Measurements from ENCODE around the gene SEPTIN6. TPM values are rescaled to one million over a fixed set of nuclear protein-coding genes. Genes with fewer than 3 reads are reported as not detected.

Gene SEPTIN6
- 10 to 100 TPM in 3 of 4 donors, 1 to 10 TPM in 1; 6.1 to 15.0 (median 14.6) TPM for total RNA-seq

GRCh38 chrX:119693040-119693995 is at the start of gene SEPTIN6:
Gene SEPTIN6, minus strand, starts transcription at chrX:119693168. Its CDS starts 63 bp downstream, at chrX:119693105.
- peak in 1 of 2 donors; percentile 43 for TF ChIP-seq POLR2A (IDR thresholded peaks at IDR 0.05)
- no peak for TF ChIP-seq CTCF (IDR thresholded peaks at IDR 0.05)
- peak within 1 kb of the TSS; percentile 15 to 45 (median 17) for H3K4me3 ChIP-seq (replicated peaks in 1 of 3)
- H3K27ac ChIP-seq = peak within 1 kb of the TSS in 1 of 3 donors; percentile 38
- 0 to 15% methylated on average over 1 to 4 of the region's 59 CpGs for WGBS, 2 donors
- H3K36me3 ChIP-seq = no peaks in the 10 kb centered on the region
- H3K9me3 ChIP-seq = no peaks in the 10 kb centered on the region
- no peaks in the 10 kb centered on the region for H3K4me1 ChIP-seq
- DNase-seq = peak; percentile 45 to 57
- no peaks in the 10 kb centered on the region for H3K27me3 ChIP-seq
- intact Hi-C loops (cut with DNase I) = loop anchor here (10.0 kb wide), 1 partner anchor 179 kb away; no protein-coding TSS in a partner anchor

GRCh38 chrX:119738742-119739141 is 45.8 kb upstream of the SEPTIN6 start:
- intact Hi-C loops (cut with DNase I) = loop anchor here (10.0 kb wide), 1 partner anchor 224 kb away; no protein-coding TSS in a partner anchor

GRCh38 chrX:119736206-119736764 is 43.3 kb upstream of the SEPTIN6 start:
- Histone ChIP-seq H3K27me3 (no peaks in the 10 kb centered on the region), H3K4me3 (replicated peaks in 1 of 3) (no peak overlapping the region), H3K27ac (peak overlapping the region in 1 of 3 donors; percentile 4), H3K9me3 (no peaks in the 10 kb centered on the region), H3K36me3 (no peaks in the 10 kb centered on the region), H3K4me1 (peaks cover 0 to 9% of the 10 kb centered on the region in 2 donors)
- TF ChIP-seq POLR2A (IDR thresholded peaks at IDR 0.05) = no peak
- no peak for TF ChIP-seq CTCF (IDR thresholded peaks at IDR 0.05)
- 65 to 71% methylated on average over 10 to 12 of the region's 12 CpGs for WGBS, 2 donors
- peak in 1 of 2 donors; percentile 11 for DNase-seq
- intact Hi-C loops (cut with DNase I) = loop anchor here (10.0 kb wide), 1 partner anchor 221 kb away; no protein-coding TSS in a partner anchor

More at GRCh38 chrX:119738742-119739141, 45.8 kb upstream of the SEPTIN6 start:
- no peak for DNase-seq
- H3K4me3 ChIP-seq (replicated peaks in 1 of 3) = no peak overlapping the region
- peaks cover 0 to 9% of the 10 kb centered on the region in 2 donors for H3K4me1 ChIP-seq
- no peaks in the 10 kb centered on the region for H3K9me3 ChIP-seq
- H3K36me3 ChIP-seq = no peaks in the 10 kb centered on the region
- H3K27me3 ChIP-seq = no peaks in the 10 kb centered on the region
- TF ChIP-seq POLR2A (IDR thresholded peaks at IDR 0.05) (no peak), CTCF (IDR thresholded peaks at IDR 0.05) (no peak)
- H3K27ac ChIP-seq = no peak overlapping the region
- WGBS, 2 donors = 21 to 50% methylated on average over 2 of the region's 5 CpGs

GRCh38 chrX:119735467-119735866 is 42.5 kb upstream of the SEPTIN6 start:
- intact Hi-C loops (cut with DNase I) = loop anchor here (10.0 kb wide), 1 partner anchor 221 kb away; no protein-coding TSS in a partner anchor
- no peaks in the 10 kb centered on the region for H3K36me3 ChIP-seq
- no peak overlapping the region for H3K4me3 ChIP-seq (replicated peaks in 1 of 3)
- H3K27ac ChIP-seq = peak overlapping the region in 1 of 3 donors; percentile 4
- peaks cover 0 to 9% of the 10 kb centered on the region in 2 donors for H3K4me1 ChIP-seq
- no peaks in the 10 kb centered on the region for H3K9me3 ChIP-seq
- DNase-seq = peak; percentile 34 to 37
- WGBS, 2 donors = 61% methylated on average over 3 of the region's 6 CpGs; no CpG with 5 or more reads in 1 of the 2 donors
- TF ChIP-seq CTCF (IDR thresholded peaks at IDR 0.05) (no peak), POLR2A (IDR thresholded peaks at IDR 0.05) (no peak)
- no peaks in the 10 kb centered on the region for H3K27me3 ChIP-seq
